ENCODE data around the gene GNA14. TPM values are rescaled to one million over a fixed set of nuclear protein-coding genes. Genes with fewer than 3 reads are reported as not detected.

Gene GNA14
- total and polyA plus RNA-seq, 2 donors (not counting 1 experiment from before 2014, with no cell fraction given): 0.50 to 0.52 TPM

GRCh38 chr9:77457916-77458592 lies 190.1 kb downstream of the GNA14 start:
- Histone ChIP-seq H3K9me3 (ENCODE audit: control insufficient read depth, insufficient read depth, low read depth, low read length) (no peaks in the 10 kb centered on the region), H3K4me3 (replicated peaks in 1 of 4; ENCODE audit: control extremely low read depth in 1 of 4, insufficient read depth in 1 of 4, low read depth in 3 of 4, low read length in 4 of 4) (no peak overlapping the region), H3K36me3 (ENCODE audit: control insufficient read depth, insufficient read depth, low read length) (no peaks in the 10 kb centered on the region), H3K4me2 (ENCODE audit: extremely low read depth, insufficient read depth, low read length) (no peak overlapping the region), H3K79me2 (ENCODE audit: control insufficient read depth, insufficient read depth, low read length) (no peaks in the 10 kb centered on the region), H3K27ac (ENCODE audit: insufficient read depth, low read length) (no peak overlapping the region), H3K4me1 (ENCODE audit: control insufficient read depth, extremely low read depth, insufficient read depth, low read length) (no peaks in the 10 kb centered on the region), H2AFZ (ENCODE audit: low read length) (no peak overlapping the region), H4K20me1 (ENCODE audit: control insufficient read depth, extremely low read depth, insufficient read depth, low read length) (no peaks in the 10 kb centered on the region), H3K9ac (ENCODE audit: insufficient read depth, low read length) (no peak overlapping the region), H3K27me3 (ENCODE audit: control insufficient read depth, insufficient read depth, low read length) (no peaks in the 10 kb centered on the region)
- peak; percentile 61 to 67 for DNase-seq (ENCODE audit: low read depth in 2 of 2)
- TF ChIP-seq EZH2 (IDR thresholded peaks at IDR 0.05; ENCODE audit: low read length, missing control alignments) (no peak), CTCF (conservative IDR thresholded peaks at IDR 0.05 in 1 of 2, IDR thresholded peaks at IDR 0.05 in 1 of 2; ENCODE audit: low read depth in 1 of 2, low read length in 2 of 2) (peak; percentile 90 to 91)

GRCh38 chr9:77456829-77457437 lies 191.2 kb downstream of the GNA14 start:
- peak; percentile 86 to 88 for DNase-seq (ENCODE audit: low read depth in 2 of 2)
- Histone ChIP-seq H3K4me2 (ENCODE audit: extremely low read depth, insufficient read depth, low read length) (no peak overlapping the region), H3K27me3 (ENCODE audit: control insufficient read depth, insufficient read depth, low read length) (no peaks in the 10 kb centered on the region), H3K27ac (ENCODE audit: insufficient read depth, low read length) (no peak overlapping the region), H3K4me1 (ENCODE audit: control insufficient read depth, extremely low read depth, insufficient read depth, low read length) (no peaks in the 10 kb centered on the region), H3K36me3 (ENCODE audit: control insufficient read depth, insufficient read depth, low read length) (no peaks in the 10 kb centered on the region), H2AFZ (ENCODE audit: low read length) (no peak overlapping the region), H3K9ac (ENCODE audit: insufficient read depth, low read length) (no peak overlapping the region), H4K20me1 (ENCODE audit: control insufficient read depth, extremely low read depth, insufficient read depth, low read length) (no peaks in the 10 kb centered on the region), H3K9me3 (ENCODE audit: control insufficient read depth, insufficient read depth, low read depth, low read length) (no peaks in the 10 kb centered on the region), H3K4me3 (replicated peaks in 1 of 4; ENCODE audit: control extremely low read depth in 1 of 4, insufficient read depth in 1 of 4, low read depth in 3 of 4, low read length in 4 of 4) (no peak overlapping the region), H3K79me2 (ENCODE audit: control insufficient read depth, insufficient read depth, low read length) (no peaks in the 10 kb centered on the region)
- peak; percentile 92 to 98 for TF ChIP-seq CTCF (conservative IDR thresholded peaks at IDR 0.05 in 1 of 2, IDR thresholded peaks at IDR 0.05 in 1 of 2; ENCODE audit: low read depth in 1 of 2, low read length in 2 of 2)
- no peak for TF ChIP-seq EZH2 (IDR thresholded peaks at IDR 0.05; ENCODE audit: low read length, missing control alignments)

GRCh38 chr9:77455312-77455927 lies 192.7 kb downstream of the GNA14 start:
- Histone ChIP-seq H3K9me3 (ENCODE audit: control insufficient read depth, insufficient read depth, low read depth, low read length) (no peaks in the 10 kb centered on the region), H3K36me3 (ENCODE audit: control insufficient read depth, insufficient read depth, low read length) (no peaks in the 10 kb centered on the region), H2AFZ (ENCODE audit: low read length) (no peak overlapping the region), H3K79me2 (ENCODE audit: control insufficient read depth, insufficient read depth, low read length) (no peaks in the 10 kb centered on the region), H3K4me1 (ENCODE audit: control insufficient read depth, extremely low read depth, insufficient read depth, low read length) (no peaks in the 10 kb centered on the region), H3K4me3 (replicated peaks in 1 of 4; ENCODE audit: control extremely low read depth in 1 of 4, insufficient read depth in 1 of 4, low read depth in 3 of 4, low read length in 4 of 4) (no peak overlapping the region), H3K27ac (ENCODE audit: insufficient read depth, low read length) (no peak overlapping the region), H4K20me1 (ENCODE audit: control insufficient read depth, extremely low read depth, insufficient read depth, low read length) (no peaks in the 10 kb centered on the region), H3K9ac (ENCODE audit: insufficient read depth, low read length) (no peak overlapping the region), H3K4me2 (ENCODE audit: extremely low read depth, insufficient read depth, low read length) (no peak overlapping the region), H3K27me3 (ENCODE audit: control insufficient read depth, insufficient read depth, low read length) (no peaks in the 10 kb centered on the region)
- no peak for DNase-seq (ENCODE audit: low read depth in 2 of 2)
- TF ChIP-seq EZH2 (IDR thresholded peaks at IDR 0.05; ENCODE audit: low read length, missing control alignments) (no peak), CTCF (conservative IDR thresholded peaks at IDR 0.05 in 1 of 2, IDR thresholded peaks at IDR 0.05 in 1 of 2; ENCODE audit: low read depth in 1 of 2, low read length in 2 of 2) (peak in 1 of 2 donors; percentile 44)

Data from fibroblast of lung (primary cell).